Fibroblast of lung (primary cell): ENCODE results near the gene NMNAT2.

Source experiments
- EZH2 ChIP-seq: IDR thresholded peaks from 2 replicates; pipeline ENCODE4 v1.5.1; 2012; ENCODE audit warnings: low read length, control low read depth, mild to moderate bottlenecking; ENCODE audit errors: missing control alignments
- TF ChIP-seq, protein P1 (sequence below), 2 donors: IDR thresholded peaks in 1 of 2; conservative IDR thresholded peaks in 1 of 2; 1 replicate in 1 of 2; 2 replicates in 1 of 2; pipeline ENCODE4 v1.5.1; 2011 to 2012; ENCODE audit warnings: low read length in 2 of 2, control low read depth in 1 of 2, inconsistent platforms in 1 of 2, low read depth in 1 of 2, mild to moderate bottlenecking in 1 of 2

- TF ChIP-seq, protein P1, sequence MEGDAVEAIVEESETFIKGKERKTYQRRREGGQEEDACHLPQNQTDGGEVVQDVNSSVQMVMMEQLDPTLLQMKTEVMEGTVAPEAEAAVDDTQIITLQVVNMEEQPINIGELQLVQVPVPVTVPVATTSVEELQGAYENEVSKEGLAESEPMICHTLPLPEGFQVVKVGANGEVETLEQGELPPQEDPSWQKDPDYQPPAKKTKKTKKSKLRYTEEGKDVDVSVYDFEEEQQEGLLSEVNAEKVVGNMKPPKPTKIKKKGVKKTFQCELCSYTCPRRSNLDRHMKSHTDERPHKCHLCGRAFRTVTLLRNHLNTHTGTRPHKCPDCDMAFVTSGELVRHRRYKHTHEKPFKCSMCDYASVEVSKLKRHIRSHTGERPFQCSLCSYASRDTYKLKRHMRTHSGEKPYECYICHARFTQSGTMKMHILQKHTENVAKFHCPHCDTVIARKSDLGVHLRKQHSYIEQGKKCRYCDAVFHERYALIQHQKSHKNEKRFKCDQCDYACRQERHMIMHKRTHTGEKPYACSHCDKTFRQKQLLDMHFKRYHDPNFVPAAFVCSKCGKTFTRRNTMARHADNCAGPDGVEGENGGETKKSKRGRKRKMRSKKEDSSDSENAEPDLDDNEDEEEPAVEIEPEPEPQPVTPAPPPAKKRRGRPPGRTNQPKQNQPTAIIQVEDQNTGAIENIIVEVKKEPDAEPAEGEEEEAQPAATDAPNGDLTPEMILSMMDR (conservative IDR thresholded peaks at IDR 0.05 in 1 of 2, IDR thresholded peaks at IDR 0.05 in 1 of 2; ENCODE audit: low read depth in 1 of 2, low read length in 2 of 2): no peak
- TF ChIP-seq EZH2: no peak
Observed at GRCh38 chr1:183222909-183223308, 195.3 kb downstream of the NMNAT2 start.
